Activated T-cell treated with anti-CD3 and anti-CD28 coated beads for 24 hours (primary cell): ENCODE data around the gene NOP9.
"Not testable (repeated sequence)": the region's sequence is repeated elsewhere in the genome, so short reads cannot be mapped to it uniquely, and the experiment has no call there.

Source experiments
- DNase-seq: peaks from one replicate; pipeline ENCODE4 v3.0.0-alpha.2; 2020; ENCODE audit warnings: low read depth

NOP9 gene

GRCh38 chr14:24353559-24354481 lies 54.2 kb downstream of the NOP9 start:
- DNase-seq = no peak

GRCh38 chr14:24354482-24354825 lies 54.8 kb downstream of the NOP9 start:
- DNase-seq = not testable (repeated sequence)

DNA sequence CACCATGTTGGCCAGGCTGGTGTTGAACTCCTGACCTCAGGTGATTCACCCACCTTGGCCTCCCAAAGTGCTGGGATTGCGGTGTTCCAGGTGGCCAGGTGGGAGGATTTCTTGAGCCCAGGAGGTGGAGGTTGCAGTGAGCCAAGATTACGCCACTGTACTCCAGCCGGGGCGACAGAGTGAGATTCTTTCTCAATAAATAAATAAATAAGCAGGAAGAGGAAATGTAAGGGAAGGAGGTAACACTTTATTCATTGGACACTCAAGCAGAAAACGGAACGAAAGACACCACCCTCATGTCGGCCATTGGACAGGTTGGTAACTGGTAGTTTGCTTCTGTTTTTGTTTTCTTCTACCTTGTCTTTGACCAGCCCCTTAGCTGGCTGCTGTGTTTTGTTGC lies 55.4 kb downstream of the NOP9 start:
- DNase-seq = no peak

DNA sequence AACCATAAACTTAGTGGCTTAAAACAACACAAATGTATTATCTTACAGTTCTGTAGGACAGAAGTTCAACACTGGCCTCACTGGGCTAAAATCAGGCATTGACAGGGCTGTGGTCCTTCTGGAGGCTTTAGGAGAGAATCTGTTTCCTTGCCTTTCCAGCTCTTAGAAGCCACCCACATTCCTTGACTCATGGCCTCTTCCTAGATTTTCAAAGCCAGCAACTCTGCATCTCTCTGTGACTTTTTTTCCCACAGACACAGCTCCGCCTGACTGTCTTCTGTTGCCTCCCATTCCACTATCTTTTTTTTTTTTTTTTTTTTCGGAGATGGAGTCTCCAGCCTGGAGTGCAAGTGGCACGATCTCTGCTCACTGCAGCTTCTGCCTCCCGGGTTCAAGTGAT lies 56.6 kb downstream of the NOP9 start:
- no peak for DNase-seq
